Gastrocnemius medialis (tissue), 4 donors: ENCODE results near the gene C1RL.

ENCODE experiments used
- POLR2A ChIP-seq, 2 donors: fragments of 450-650 bp; IDR thresholded peaks; one replicate each; pipeline ENCODE4 v1.6.1; 2017; ENCODE audit warnings: antibody characterized with exemption in 2 of 2, mild to moderate bottlenecking in 2 of 2, moderate library complexity in 2 of 2
- TF ChIP-seq, protein P1 (sequence below), 5 experiments: fragments of 450-650 bp in 3 of 5; fragments of 200-600 bp in 2 of 5; sonication (generic) in 2 of 5; IDR thresholded peaks in 4 of 5; conservative IDR thresholded peaks in 1 of 5; 1 replicate in 4 of 5; 2 replicates in 1 of 5; pipeline ENCODE4 v1.5.1; 2016 to 2019; ENCODE audit warnings: antibody characterized with exemption in 5 of 5, mild to moderate bottlenecking in 3 of 5, moderate library complexity in 3 of 5

DNA sequence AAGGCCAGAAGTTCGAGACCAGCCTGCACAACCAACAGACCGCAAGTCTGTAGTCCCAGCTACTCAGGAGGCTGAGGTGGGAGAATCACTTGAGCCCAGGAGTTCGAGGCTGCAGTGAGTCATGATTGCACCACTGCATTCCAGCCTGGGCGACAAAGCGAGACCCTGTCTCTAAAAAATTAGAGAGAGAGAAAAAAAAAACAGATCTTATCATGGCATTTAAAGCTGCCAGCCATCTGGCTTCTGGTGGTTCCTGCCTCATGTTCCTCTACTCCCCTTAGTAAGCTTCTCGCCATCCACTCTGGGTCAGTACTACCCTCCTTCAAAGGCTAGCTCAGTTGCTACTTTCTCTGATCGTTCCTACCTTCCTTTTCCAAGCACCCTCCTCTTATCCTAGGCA, 37.2 kb upstream of the C1RL start:
- TF ChIP-seq, protein P1, sequence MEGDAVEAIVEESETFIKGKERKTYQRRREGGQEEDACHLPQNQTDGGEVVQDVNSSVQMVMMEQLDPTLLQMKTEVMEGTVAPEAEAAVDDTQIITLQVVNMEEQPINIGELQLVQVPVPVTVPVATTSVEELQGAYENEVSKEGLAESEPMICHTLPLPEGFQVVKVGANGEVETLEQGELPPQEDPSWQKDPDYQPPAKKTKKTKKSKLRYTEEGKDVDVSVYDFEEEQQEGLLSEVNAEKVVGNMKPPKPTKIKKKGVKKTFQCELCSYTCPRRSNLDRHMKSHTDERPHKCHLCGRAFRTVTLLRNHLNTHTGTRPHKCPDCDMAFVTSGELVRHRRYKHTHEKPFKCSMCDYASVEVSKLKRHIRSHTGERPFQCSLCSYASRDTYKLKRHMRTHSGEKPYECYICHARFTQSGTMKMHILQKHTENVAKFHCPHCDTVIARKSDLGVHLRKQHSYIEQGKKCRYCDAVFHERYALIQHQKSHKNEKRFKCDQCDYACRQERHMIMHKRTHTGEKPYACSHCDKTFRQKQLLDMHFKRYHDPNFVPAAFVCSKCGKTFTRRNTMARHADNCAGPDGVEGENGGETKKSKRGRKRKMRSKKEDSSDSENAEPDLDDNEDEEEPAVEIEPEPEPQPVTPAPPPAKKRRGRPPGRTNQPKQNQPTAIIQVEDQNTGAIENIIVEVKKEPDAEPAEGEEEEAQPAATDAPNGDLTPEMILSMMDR (IDR thresholded peaks at IDR 0.05 in 4 of 5, conservative IDR thresholded peaks at IDR 0.05 in 1 of 5): no peak
- no peak for TF ChIP-seq POLR2A (IDR thresholded peaks at IDR 0.05)
